Loucy (cell line): ENCODE data around the gene SIL1.
A peak's percentile ranks its signal among the peaks of the same experiment; 100 is the strongest.

Experiments
- H2AFZ ChIP-seq: fragments of 200-600 bp; sonication (generic); 2 replicates; pipeline ENCODE4 v1.6.0; 2016; ENCODE audit warnings: antibody characterized with exemption, mild to moderate bottlenecking, low read length, moderate library complexity
- H3F3A ChIP-seq: fragments of 200-600 bp; 2 replicates; pipeline ENCODE4 v1.6.0; 2016; ENCODE audit warnings: antibody characterized with exemption, low read depth, mild to moderate bottlenecking
- H3K27me3 ChIP-seq: fragments of 200-600 bp; sonication (generic); 2 replicates; pipeline ENCODE4 v1.6.1; 2014; ENCODE audit warnings: low read length, mild to moderate bottlenecking; ENCODE audit not compliant: insufficient read depth, poor library complexity, severe bottlenecking
- H3K36me3 ChIP-seq: fragments of 200-600 bp; sonication (generic); 2 replicates; pipeline ENCODE4 v1.6.1; 2016; ENCODE audit warnings: low read length; ENCODE audit not compliant: insufficient read depth
- H3K4me1 ChIP-seq: fragments of 200-600 bp; sonication (generic); 2 replicates; pipeline ENCODE4 v1.5.1; 2014; ENCODE audit warnings: low read length, mild to moderate bottlenecking; ENCODE audit not compliant: insufficient read depth, poor library complexity, severe bottlenecking
- H3K4me2 ChIP-seq: fragments of 200-600 bp; sonication (generic); 2 replicates; pipeline ENCODE4 v1.6.0; 2014; ENCODE audit warnings: antibody characterized with exemption, low read length, low read depth, mild to moderate bottlenecking; ENCODE audit not compliant: poor library complexity, severe bottlenecking
- H3K4me3 ChIP-seq: fragments of 200-600 bp; sonication (generic); 2 replicates; pipeline ENCODE4 v1.5.1; 2014; ENCODE audit warnings: low read length, mild to moderate bottlenecking, mixed read lengths; ENCODE audit not compliant: poor library complexity, severe bottlenecking
- H3K79me2 ChIP-seq: fragments of 200-600 bp; sonication (generic); 2 replicates; pipeline ENCODE4 v1.6.1; 2014; ENCODE audit warnings: low read length; ENCODE audit not compliant: insufficient read depth
- H3K9ac ChIP-seq: fragments of 200-600 bp; sonication (generic); 2 replicates; pipeline ENCODE4 v1.6.0; 2014; ENCODE audit warnings: mild to moderate bottlenecking, low read depth, low read length, moderate library complexity; ENCODE audit not compliant: poor library complexity, severe bottlenecking
- H3K9me2 ChIP-seq: fragments of 200-600 bp; sonication (generic); replicated peaks from 2 replicates; pipeline ENCODE4 v1.6.1; 2016; ENCODE audit warnings: low read depth, low read length, mixed read lengths
- H3K9me3 ChIP-seq: fragments of 200-600 bp; sonication (generic); 2 replicates; pipeline ENCODE4 v1.6.1; 2014; ENCODE audit warnings: mild to moderate bottlenecking, antibody characterized with exemption, low read length, low read depth; ENCODE audit not compliant: insufficient read depth
- H4K20me1 ChIP-seq: fragments of 200-600 bp; sonication (generic); 2 replicates; pipeline ENCODE4 v1.6.0; 2014; ENCODE audit warnings: antibody characterized with exemption, low read length, mild to moderate bottlenecking; ENCODE audit not compliant: insufficient read depth, poor library complexity, severe bottlenecking
- EZH2phosphoT487 ChIP-seq: fragments of 200-600 bp; IDR thresholded peaks from 2 replicates; pipeline ENCODE4 v1.6.1; 2018; ENCODE audit warnings: antibody characterized with exemption, mild to moderate bottlenecking, moderate library complexity, borderline replicate concordance
- TF ChIP-seq, protein P1 (sequence below): fragments of 200-600 bp; sonication (generic); conservative IDR thresholded peaks from 2 replicates; pipeline ENCODE4 v1.5.1; 2014; ENCODE audit warnings: mild to moderate bottlenecking, antibody characterized with exemption, low read length

The SIL1 gene

DNA sequence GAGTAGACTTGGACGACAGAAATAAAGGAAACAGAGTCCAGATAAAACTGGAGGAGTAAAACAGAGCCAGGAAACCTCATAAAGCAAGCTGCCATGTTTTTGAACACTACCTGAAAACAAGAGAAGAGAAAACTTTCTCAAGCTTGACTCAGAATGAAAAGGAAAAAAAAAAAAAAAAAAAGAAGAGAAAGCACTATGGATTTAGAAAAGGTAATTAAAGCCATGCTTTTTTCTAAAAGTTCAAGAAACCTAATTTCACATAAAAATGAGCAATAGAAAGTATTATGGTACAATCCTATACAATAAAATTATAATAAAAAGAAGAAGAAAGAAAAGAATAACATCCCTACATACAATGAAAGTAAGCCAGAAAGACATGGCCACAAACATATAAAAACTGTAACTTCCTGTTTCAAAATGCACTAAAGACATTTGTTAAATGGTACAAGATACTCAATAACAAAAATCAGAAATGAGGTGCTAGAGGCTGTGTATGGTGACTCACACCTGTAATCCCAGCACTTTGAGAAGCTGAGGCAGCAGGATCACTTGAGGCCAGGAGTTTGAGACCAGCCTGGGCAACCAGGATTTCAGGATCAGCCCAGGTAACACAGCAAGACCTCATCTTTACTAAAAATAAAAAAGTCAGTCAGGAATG, 129.5 kb downstream of the SIL1 start:
- peak overlapping the region; percentile 15 for H3K4me2 ChIP-seq
- no peaks in the 10 kb centered on the region for H3F3A ChIP-seq
- H3K9me2 ChIP-seq: no peaks in the 10 kb centered on the region
- no peaks in the 10 kb centered on the region for H3K27me3 ChIP-seq
- H2AFZ ChIP-seq: no peak overlapping the region
- TF ChIP-seq EZH2phosphoT487: no peak
- TF ChIP-seq, protein P1, sequence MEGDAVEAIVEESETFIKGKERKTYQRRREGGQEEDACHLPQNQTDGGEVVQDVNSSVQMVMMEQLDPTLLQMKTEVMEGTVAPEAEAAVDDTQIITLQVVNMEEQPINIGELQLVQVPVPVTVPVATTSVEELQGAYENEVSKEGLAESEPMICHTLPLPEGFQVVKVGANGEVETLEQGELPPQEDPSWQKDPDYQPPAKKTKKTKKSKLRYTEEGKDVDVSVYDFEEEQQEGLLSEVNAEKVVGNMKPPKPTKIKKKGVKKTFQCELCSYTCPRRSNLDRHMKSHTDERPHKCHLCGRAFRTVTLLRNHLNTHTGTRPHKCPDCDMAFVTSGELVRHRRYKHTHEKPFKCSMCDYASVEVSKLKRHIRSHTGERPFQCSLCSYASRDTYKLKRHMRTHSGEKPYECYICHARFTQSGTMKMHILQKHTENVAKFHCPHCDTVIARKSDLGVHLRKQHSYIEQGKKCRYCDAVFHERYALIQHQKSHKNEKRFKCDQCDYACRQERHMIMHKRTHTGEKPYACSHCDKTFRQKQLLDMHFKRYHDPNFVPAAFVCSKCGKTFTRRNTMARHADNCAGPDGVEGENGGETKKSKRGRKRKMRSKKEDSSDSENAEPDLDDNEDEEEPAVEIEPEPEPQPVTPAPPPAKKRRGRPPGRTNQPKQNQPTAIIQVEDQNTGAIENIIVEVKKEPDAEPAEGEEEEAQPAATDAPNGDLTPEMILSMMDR: no peak
- no peak overlapping the region for H3K9ac ChIP-seq
- no peaks in the 10 kb centered on the region for H4K20me1 ChIP-seq
- no peak overlapping the region for H3K4me3 ChIP-seq
- no peaks in the 10 kb centered on the region for H3K9me3 ChIP-seq
- H3K36me3 ChIP-seq: no peaks in the 10 kb centered on the region
- no peaks in the 10 kb centered on the region for H3K79me2 ChIP-seq
- H3K4me1 ChIP-seq: peaks cover 18% of the 10 kb centered on the region

DNA sequence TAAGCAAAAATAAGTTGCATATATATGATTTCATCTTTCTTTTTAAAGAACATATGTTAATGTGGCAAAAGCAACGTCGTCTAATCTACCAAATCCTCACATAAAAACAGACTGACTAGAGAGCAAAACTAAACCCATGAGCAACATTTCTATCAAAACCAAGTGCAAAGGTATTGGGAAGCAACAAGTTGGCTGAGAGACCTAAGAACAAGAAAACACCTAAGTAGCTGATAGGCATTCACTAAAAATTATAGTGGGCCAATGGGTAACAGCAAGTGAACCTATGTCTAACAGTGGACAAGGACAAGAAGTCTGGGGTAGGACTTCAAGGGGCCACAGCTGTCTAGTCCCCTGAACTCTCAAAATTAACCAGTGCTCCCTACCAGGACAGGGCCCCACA, 130.1 kb downstream of the SIL1 start:
- Histone ChIP-seq H3K36me3 (no peaks in the 10 kb centered on the region), H3K4me3 (no peak overlapping the region), H3K4me2 (peak overlapping the region; percentile 15), H3K9me2 (no peaks in the 10 kb centered on the region), H3F3A (no peaks in the 10 kb centered on the region), H2AFZ (no peak overlapping the region), H3K27me3 (no peaks in the 10 kb centered on the region), H3K9me3 (no peaks in the 10 kb centered on the region), H3K79me2 (no peaks in the 10 kb centered on the region), H4K20me1 (no peaks in the 10 kb centered on the region), H3K4me1 (peaks cover 18% of the 10 kb centered on the region), H3K9ac (no peak overlapping the region)
- TF ChIP-seq, protein P1: no peak
- no peak for TF ChIP-seq EZH2phosphoT487

DNA sequence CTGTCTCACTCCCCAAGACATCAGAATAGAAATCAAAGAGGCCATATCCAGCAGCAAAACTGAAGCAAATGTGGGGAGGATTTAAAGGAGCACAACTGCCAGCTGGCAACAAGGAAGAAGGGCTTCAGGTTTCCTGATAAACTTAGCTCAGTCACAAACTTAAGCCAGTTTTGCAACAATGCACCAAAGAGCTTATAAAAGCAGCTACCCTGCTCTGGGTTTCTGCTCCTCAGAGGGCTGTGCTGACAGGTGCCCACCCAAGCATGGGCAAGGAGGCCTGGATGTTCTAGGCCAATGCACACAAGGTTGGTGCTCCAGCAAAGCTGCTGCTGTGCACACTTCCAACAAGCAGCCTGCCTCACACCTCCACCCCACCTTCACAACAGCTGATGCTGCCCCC, 132.9 kb downstream of the SIL1 start:
- no peak overlapping the region for H2AFZ ChIP-seq
- H3K9me2 ChIP-seq: no peaks in the 10 kb centered on the region
- H3K4me3 ChIP-seq: no peak overlapping the region
- no peaks in the 10 kb centered on the region for H4K20me1 ChIP-seq
- no peak overlapping the region for H3K4me2 ChIP-seq
- H3F3A ChIP-seq: no peaks in the 10 kb centered on the region
- no peak overlapping the region for H3K9ac ChIP-seq
- no peaks in the 10 kb centered on the region for H3K79me2 ChIP-seq
- H3K36me3 ChIP-seq: no peaks in the 10 kb centered on the region
- TF ChIP-seq EZH2phosphoT487: no peak
- TF ChIP-seq, protein P1: no peak
- H3K4me1 ChIP-seq: peaks cover 35% of the 10 kb centered on the region
- H3K27me3 ChIP-seq: no peaks in the 10 kb centered on the region
- H3K9me3 ChIP-seq: no peaks in the 10 kb centered on the region
